HEK293 (cell line): ENCODE measurements around the gene FBLN5.

ENCODE experiments used
- CTCF ChIA-PET: fragments of 350-600 bp; formaldehyde crosslinking; extraction: SDS; loops from one replicate; lab custom pipeline; 2021; ENCODE audit warnings: antibody characterized with exemption; lab: Yijun Ruan, JAX
- POLR2A ChIA-PET: fragments of 300-600 bp; formaldehyde crosslinking; extraction: SDS; loops from one replicate; lab custom pipeline; 2020; ENCODE audit warnings: antibody characterized with exemption, inconsistent platforms; lab: Yijun Ruan, JAX
- H3K27ac ChIP-seq: fragments of 200-500 bp; sonication (Bioruptor generic); 2 replicates; pipeline ENCODE4 v1.5.1; 2014; ENCODE audit warnings: low read depth, low read length, control low read depth, inconsistent platforms; ENCODE audit errors: extremely low read depth
- H3K36me3 ChIP-seq, 2 experiments: fragments of 200-500 bp in 1 of 2; sonication (Bioruptor generic) in 1 of 2; 1 replicate in 1 of 2; 2 replicates in 1 of 2; pipeline ENCODE4 v1.5.1; 2014 to 2017; ENCODE audit warnings: inconsistent platforms in 2 of 2, low read length in 2 of 2; ENCODE audit not compliant: control insufficient read depth in 2 of 2, insufficient read depth in 1 of 2
- H3K4me1 ChIP-seq: fragments of 200-500 bp; sonication (Bioruptor generic); 2 replicates; pipeline ENCODE4 v1.5.1; 2014; ENCODE audit warnings: mild to moderate bottlenecking, low read length, inconsistent platforms; ENCODE audit not compliant: control insufficient read depth, insufficient read depth
- H3K4me3 ChIP-seq: 2 replicates; pipeline ENCODE4 v1.5.1; 2011; ENCODE audit warnings: low read depth, mild to moderate bottlenecking, control low read depth, low read length, moderate library complexity
- H3K9me3 ChIP-seq: fragments of 200-500 bp; sonication (Bioruptor generic); 2 replicates; pipeline ENCODE4 v1.5.1; 2014; ENCODE audit warnings: low read depth, low read length, inconsistent platforms; ENCODE audit not compliant: control insufficient read depth, insufficient read depth
- BCL11A ChIP-seq: fragments of 450-650 bp; formaldehyde crosslinking; IDR thresholded peaks from 2 replicates; pipeline ENCODE4 v1.5.1; 2016; ENCODE audit warnings: low read depth, missing biosample characterization, missing genetic modification characterization
- EGR2 ChIP-seq: fragments of 450-650 bp; formaldehyde crosslinking; IDR thresholded peaks from 2 replicates; pipeline ENCODE4 v1.5.1; 2016; ENCODE audit warnings: low read depth, missing biosample characterization, missing genetic modification characterization
- FEZF1 ChIP-seq: fragments of 450-650 bp; formaldehyde crosslinking; IDR thresholded peaks from 2 replicates; pipeline ENCODE4 v1.5.1; 2016; ENCODE audit warnings: missing biosample characterization, missing genetic modification characterization
- GLIS1 ChIP-seq: fragments of 450-650 bp; formaldehyde crosslinking; IDR thresholded peaks from 2 replicates; pipeline ENCODE4 v1.5.1; 2016; ENCODE audit warnings: missing biosample characterization, missing genetic modification characterization
- MEIS1 ChIP-seq: sonication (generic); formaldehyde crosslinking; IDR thresholded peaks from 2 replicates; pipeline ENCODE4 v1.8.1; 2022; ENCODE audit warnings: missing genetic modification reagents, mild to moderate bottlenecking, borderline replicate concordance
- OVOL3 ChIP-seq: fragments of 450-650 bp; formaldehyde crosslinking; IDR thresholded peaks from 2 replicates; pipeline ENCODE4 v1.5.1; 2016; ENCODE audit warnings: missing biosample characterization, missing genetic modification characterization
- SCRT1 ChIP-seq: fragments of 450-650 bp; formaldehyde crosslinking; IDR thresholded peaks from 2 replicates; pipeline ENCODE4 v1.5.1; 2016; ENCODE audit warnings: missing biosample characterization, missing genetic modification characterization, borderline replicate concordance
- WT1 ChIP-seq: fragments of 450-650 bp; formaldehyde crosslinking; IDR thresholded peaks from 2 replicates; pipeline ENCODE4 v1.5.1; 2016; ENCODE audit warnings: missing biosample characterization, missing genetic modification characterization
- ZBTB48 ChIP-seq: fragments of 450-650 bp; formaldehyde crosslinking; IDR thresholded peaks from 2 replicates; pipeline ENCODE4 v1.5.1; 2016; ENCODE audit warnings: missing biosample characterization, missing genetic modification characterization
- ZBTB8A ChIP-seq: fragments of 450-650 bp; formaldehyde crosslinking; IDR thresholded peaks from 2 replicates; pipeline ENCODE4 v1.5.1; 2016; ENCODE audit warnings: missing biosample characterization, missing genetic modification characterization
- ZFP69B ChIP-seq: fragments of 450-650 bp; formaldehyde crosslinking; IDR thresholded peaks from 2 replicates; pipeline ENCODE4 v1.5.1; 2016; ENCODE audit warnings: missing biosample characterization, missing genetic modification characterization
- ZNF10 ChIP-seq: fragments of 450-650 bp; formaldehyde crosslinking; IDR thresholded peaks from 2 replicates; pipeline ENCODE4 v1.5.1; 2017; ENCODE audit warnings: missing biosample characterization, missing genetic modification characterization
- ZNF175 ChIP-seq: fragments of 450-650 bp; formaldehyde crosslinking; IDR thresholded peaks from 2 replicates; pipeline ENCODE4 v1.5.1; 2016; ENCODE audit warnings: missing biosample characterization, missing genetic modification characterization
- ZNF202 ChIP-seq: fragments of 450-650 bp; formaldehyde crosslinking; IDR thresholded peaks from 2 replicates; pipeline ENCODE4 v1.5.1; 2016; ENCODE audit warnings: missing biosample characterization, missing genetic modification characterization, borderline replicate concordance
- ZNF292 ChIP-seq: fragments of 450-650 bp; formaldehyde crosslinking; IDR thresholded peaks from 2 replicates; pipeline ENCODE4 v1.5.1; 2016; ENCODE audit warnings: low read depth, missing biosample characterization, missing genetic modification characterization, borderline replicate concordance
- ZNF366 ChIP-seq: fragments of 450-650 bp; formaldehyde crosslinking; conservative IDR thresholded peaks from 2 replicates; pipeline ENCODE4 v1.5.1; 2016; ENCODE audit warnings: missing biosample characterization, missing genetic modification characterization
- ZNF37A ChIP-seq: fragments of 450-650 bp; IDR thresholded peaks from 2 replicates; pipeline ENCODE4 v1.5.1; 2018; ENCODE audit warnings: missing biosample characterization, missing genetic modification characterization
- ZNF416 ChIP-seq: fragments of 450-650 bp; formaldehyde crosslinking; IDR thresholded peaks from 2 replicates; pipeline ENCODE4 v1.5.1; 2016; ENCODE audit warnings: missing biosample characterization, missing genetic modification characterization
- ZNF514 ChIP-seq: fragments of 450-650 bp; formaldehyde crosslinking; IDR thresholded peaks from 2 replicates; pipeline ENCODE4 v1.5.1; 2016; ENCODE audit warnings: missing biosample characterization, missing genetic modification characterization
- ZNF549 ChIP-seq: fragments of 450-650 bp; IDR thresholded peaks from 2 replicates; pipeline ENCODE4 v1.5.1; 2018; ENCODE audit warnings: missing biosample characterization, missing genetic modification characterization, mild to moderate bottlenecking, inconsistent platforms, moderate library complexity
- ZNF610 ChIP-seq: fragments of 450-650 bp; formaldehyde crosslinking; IDR thresholded peaks from 2 replicates; pipeline ENCODE4 v1.5.1; 2016; ENCODE audit warnings: missing biosample characterization, missing genetic modification characterization, borderline replicate concordance
- ZNF629 ChIP-seq: fragments of 450-650 bp; formaldehyde crosslinking; IDR thresholded peaks from 2 replicates; pipeline ENCODE4 v1.5.1; 2017; ENCODE audit warnings: missing biosample characterization, missing genetic modification characterization
- ZNF658 ChIP-seq: fragments of 450-650 bp; formaldehyde crosslinking; IDR thresholded peaks from 2 replicates; pipeline ENCODE4; 2016; ENCODE audit warnings: missing biosample characterization, missing genetic modification characterization
- ZNF664 ChIP-seq: fragments of 450-650 bp; formaldehyde crosslinking; IDR thresholded peaks from 2 replicates; pipeline ENCODE4 v1.5.1; 2016; ENCODE audit warnings: missing biosample characterization, missing genetic modification characterization
- ZNF76 ChIP-seq: fragments of 450-650 bp; formaldehyde crosslinking; IDR thresholded peaks from 2 replicates; pipeline ENCODE4; 2016; ENCODE audit warnings: low read depth, missing biosample characterization, missing genetic modification characterization, borderline replicate concordance
- ZNF768 ChIP-seq: fragments of 450-650 bp; formaldehyde crosslinking; IDR thresholded peaks from 2 replicates; pipeline ENCODE4 v1.5.1; 2018; ENCODE audit warnings: missing biosample characterization, mild to moderate bottlenecking, missing genetic modification characterization
- ZNF792 ChIP-seq: fragments of 450-650 bp; formaldehyde crosslinking; IDR thresholded peaks from 2 replicates; pipeline ENCODE4 v1.5.1; 2016; ENCODE audit warnings: missing biosample characterization, missing genetic modification characterization
- TF ChIP-seq, protein P1 (sequence below): fragments of 450-650 bp; formaldehyde crosslinking; IDR thresholded peaks from 2 replicates; pipeline ENCODE4 v1.5.1; 2016; ENCODE audit warnings: missing biosample characterization, missing genetic modification characterization
- TF ChIP-seq, protein P2 (sequence below): fragments of 450-650 bp; formaldehyde crosslinking; IDR thresholded peaks from 2 replicates; pipeline ENCODE4 v1.5.1; 2016; ENCODE audit warnings: missing biosample characterization, missing genetic modification characterization
- TF ChIP-seq, protein P3 (sequence below): fragments of 450-650 bp; formaldehyde crosslinking; IDR thresholded peaks from 2 replicates; pipeline ENCODE4 v1.5.1; 2017; ENCODE audit warnings: missing biosample characterization, missing genetic modification characterization
- TF ChIP-seq, protein P4 (sequence below): fragments of 450-650 bp; formaldehyde crosslinking; IDR thresholded peaks from 2 replicates; pipeline ENCODE4 v1.5.1; 2016; ENCODE audit warnings: missing biosample characterization, missing genetic modification characterization

The FBLN5 gene

DNA sequence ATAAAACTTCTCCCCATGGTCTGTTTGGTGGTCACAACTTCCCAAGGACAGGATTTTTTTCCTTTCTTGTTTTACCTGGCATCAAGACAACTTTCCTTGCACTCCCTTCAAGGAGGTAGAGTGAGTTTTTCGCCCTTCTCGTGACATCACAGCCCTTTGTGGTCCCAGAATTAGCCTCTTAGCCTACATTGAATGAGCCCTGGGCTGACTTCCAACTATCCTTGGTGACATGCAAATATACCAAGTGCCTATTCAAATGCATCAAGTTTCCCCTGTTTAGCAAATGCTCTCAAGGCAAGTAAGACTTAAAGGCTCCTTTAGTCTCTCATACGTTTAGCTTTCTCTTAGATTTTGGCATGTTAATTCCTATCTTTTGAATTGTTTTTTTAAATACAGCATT, 116.7 kb downstream of the FBLN5 start (continued):
- no peak for TF ChIP-seq ZNF792 (tag by site-specific recombination)
- TF ChIP-seq GLIS1 (tag by site-specific recombination) = peak; percentile 41; the same call in 1 of the 2 replicates
- TF ChIP-seq ZNF76 (tag by site-specific recombination) = no peak
- TF ChIP-seq ZBTB48 (tag by site-specific recombination) = peak; percentile 97
- no peak for TF ChIP-seq ZNF514 (tag by site-specific recombination)
- TF ChIP-seq WT1 (tag by site-specific recombination) = peak; percentile 62
- TF ChIP-seq MEIS1 (CRISPR knock-in tag) = no peak
- TF ChIP-seq, protein P1, sequence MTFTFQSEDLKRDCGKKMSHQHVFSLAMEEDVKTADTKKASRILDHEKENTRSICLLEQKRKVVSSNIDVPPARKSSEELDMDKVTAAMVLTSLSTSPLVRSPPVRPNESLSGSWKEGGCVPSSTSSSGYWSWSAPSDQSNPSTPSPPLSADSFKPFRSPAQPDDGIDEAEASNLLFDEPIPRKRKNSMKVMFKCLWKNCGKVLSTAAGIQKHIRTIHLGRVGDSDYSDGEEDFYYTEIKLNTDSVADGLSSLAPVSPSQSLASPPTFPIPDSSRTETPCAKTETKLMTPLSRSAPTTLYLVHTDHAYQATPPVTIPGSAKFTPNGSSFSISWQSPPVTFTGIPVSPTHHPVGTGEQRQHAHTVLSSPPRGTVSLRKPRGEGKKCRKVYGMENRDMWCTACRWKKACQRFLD (tag by site-specific recombination) = no peak
- no peak for TF ChIP-seq ZNF610 (tag by site-specific recombination)
- TF ChIP-seq ZNF664 (tag by site-specific recombination) = no peak
- TF ChIP-seq ZNF10 (tag by site-specific recombination) = no peak
- TF ChIP-seq, protein P2, sequence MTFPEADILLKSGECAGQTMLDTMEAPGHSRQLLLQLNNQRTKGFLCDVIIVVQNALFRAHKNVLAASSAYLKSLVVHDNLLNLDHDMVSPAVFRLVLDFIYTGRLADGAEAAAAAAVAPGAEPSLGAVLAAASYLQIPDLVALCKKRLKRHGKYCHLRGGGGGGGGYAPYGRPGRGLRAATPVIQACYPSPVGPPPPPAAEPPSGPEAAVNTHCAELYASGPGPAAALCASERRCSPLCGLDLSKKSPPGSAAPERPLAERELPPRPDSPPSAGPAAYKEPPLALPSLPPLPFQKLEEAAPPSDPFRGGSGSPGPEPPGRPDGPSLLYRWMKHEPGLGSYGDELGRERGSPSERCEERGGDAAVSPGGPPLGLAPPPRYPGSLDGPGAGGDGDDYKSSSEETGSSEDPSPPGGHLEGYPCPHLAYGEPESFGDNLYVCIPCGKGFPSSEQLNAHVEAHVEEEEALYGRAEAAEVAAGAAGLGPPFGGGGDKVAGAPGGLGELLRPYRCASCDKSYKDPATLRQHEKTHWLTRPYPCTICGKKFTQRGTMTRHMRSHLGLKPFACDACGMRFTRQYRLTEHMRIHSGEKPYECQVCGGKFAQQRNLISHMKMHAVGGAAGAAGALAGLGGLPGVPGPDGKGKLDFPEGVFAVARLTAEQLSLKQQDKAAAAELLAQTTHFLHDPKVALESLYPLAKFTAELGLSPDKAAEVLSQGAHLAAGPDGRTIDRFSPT = no peak

DNA sequence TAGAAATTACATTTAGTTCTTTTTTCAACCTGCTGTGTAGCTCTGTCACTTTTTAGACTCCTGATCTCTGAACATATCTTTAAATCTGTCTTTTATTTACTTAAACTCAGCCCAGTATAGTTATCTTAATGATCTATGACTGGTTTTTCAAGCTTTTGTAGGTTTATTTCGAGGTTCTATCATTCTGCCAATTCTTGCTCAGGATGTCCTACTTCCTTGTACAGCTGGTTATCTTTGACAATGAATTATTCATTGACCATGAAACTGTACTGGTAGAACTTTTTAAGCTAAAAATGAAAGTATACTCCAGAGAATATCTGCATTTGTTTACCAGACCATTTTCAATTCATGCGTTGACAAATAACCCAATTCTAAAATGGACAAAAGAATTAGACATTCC, 118.0 kb downstream of the FBLN5 start:
- H3K9me3 ChIP-seq = no peaks in the 10 kb centered on the region; the same call in 1 of the 2 replicates
- H3K27ac ChIP-seq = no peak overlapping the region
- ChIA-PET CTCF (interaction anchor here (0.7 kb wide), 1 partner anchor 697 kb away, joined by 3 read pairs; no protein-coding TSS in a partner anchor), POLR2A (no interaction called here)
- H3K4me3 ChIP-seq = no peak overlapping the region
- TF ChIP-seq EGR2 (tag by site-specific recombination) = no peak
- no peak for TF ChIP-seq BCL11A
- no peak for TF ChIP-seq ZBTB8A (tag by site-specific recombination)
- TF ChIP-seq ZNF366 (tag by site-specific recombination) = no peak
- no peak for TF ChIP-seq ZNF175 (tag by site-specific recombination)
- TF ChIP-seq, protein P3, sequence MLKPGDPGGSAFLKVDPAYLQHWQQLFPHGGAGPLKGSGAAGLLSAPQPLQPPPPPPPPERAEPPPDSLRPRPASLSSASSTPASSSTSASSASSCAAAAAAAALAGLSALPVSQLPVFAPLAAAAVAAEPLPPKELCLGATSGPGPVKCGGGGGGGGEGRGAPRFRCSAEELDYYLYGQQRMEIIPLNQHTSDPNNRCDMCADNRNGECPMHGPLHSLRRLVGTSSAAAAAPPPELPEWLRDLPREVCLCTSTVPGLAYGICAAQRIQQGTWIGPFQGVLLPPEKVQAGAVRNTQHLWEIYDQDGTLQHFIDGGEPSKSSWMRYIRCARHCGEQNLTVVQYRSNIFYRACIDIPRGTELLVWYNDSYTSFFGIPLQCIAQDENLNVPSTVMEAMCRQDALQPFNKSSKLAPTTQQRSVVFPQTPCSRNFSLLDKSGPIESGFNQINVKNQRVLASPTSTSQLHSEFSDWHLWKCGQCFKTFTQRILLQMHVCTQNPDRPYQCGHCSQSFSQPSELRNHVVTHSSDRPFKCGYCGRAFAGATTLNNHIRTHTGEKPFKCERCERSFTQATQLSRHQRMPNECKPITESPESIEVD (tag by site-specific recombination) = peak; percentile 38; the same call in 1 of the 2 replicates
- no peak for TF ChIP-seq ZNF768 (tag by site-specific recombination)
- H3K4me1 ChIP-seq = peaks cover 16% of the 10 kb centered on the region
- no peaks in the 10 kb centered on the region for H3K36me3 ChIP-seq

DNA sequence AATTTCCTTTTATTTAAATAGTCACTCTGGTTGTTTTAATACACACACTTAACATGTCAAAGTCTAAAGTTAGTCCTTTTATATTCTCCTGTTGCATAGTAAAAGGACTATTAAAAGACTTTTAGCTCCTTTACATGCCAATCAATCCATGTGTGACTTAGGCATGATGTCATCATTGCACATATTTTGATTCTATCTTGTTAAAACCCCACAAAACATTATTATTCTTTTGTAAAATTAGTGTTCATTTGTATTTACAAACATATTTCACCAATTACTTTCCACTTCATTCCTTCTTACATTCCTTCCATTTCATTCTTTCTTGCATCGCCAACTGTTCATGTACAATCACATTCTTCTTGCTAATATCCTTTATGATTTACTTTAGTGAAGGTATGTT, 119.7 kb downstream of the FBLN5 start:
- Histone ChIP-seq H3K4me3 (no peak overlapping the region), H3K4me1 (peaks cover 16% of the 10 kb centered on the region), H3K36me3 (no peaks in the 10 kb centered on the region), H3K9me3 (no peaks in the 10 kb centered on the region; the same call in 1 of the 2 replicates), H3K27ac (no peak overlapping the region)
- CTCF ChIA-PET = interaction anchor here (0.7 kb wide), 1 partner anchor 178 kb away, joined by 3 read pairs; no protein-coding TSS in a partner anchor
- POLR2A ChIA-PET = no interaction called here
- TF ChIP-seq ZFP69B (tag by site-specific recombination) (no peak), ZNF37A (tag by site-specific recombination) (no peak), ZNF292 (tag by site-specific recombination) (no peak), ZNF658 (tag by site-specific recombination) (no peak), ZNF202 (tag by site-specific recombination) (no peak), SCRT1 (tag by site-specific recombination) (no peak), ZNF416 (tag by site-specific recombination) (no peak), OVOL3 (tag by site-specific recombination) (no peak), FEZF1 (tag by site-specific recombination) (no peak), ZNF629 (peak; percentile 28; the same call in 1 of the 2 replicates), ZNF549 (tag by site-specific recombination) (no peak)
- TF ChIP-seq, protein P4, sequence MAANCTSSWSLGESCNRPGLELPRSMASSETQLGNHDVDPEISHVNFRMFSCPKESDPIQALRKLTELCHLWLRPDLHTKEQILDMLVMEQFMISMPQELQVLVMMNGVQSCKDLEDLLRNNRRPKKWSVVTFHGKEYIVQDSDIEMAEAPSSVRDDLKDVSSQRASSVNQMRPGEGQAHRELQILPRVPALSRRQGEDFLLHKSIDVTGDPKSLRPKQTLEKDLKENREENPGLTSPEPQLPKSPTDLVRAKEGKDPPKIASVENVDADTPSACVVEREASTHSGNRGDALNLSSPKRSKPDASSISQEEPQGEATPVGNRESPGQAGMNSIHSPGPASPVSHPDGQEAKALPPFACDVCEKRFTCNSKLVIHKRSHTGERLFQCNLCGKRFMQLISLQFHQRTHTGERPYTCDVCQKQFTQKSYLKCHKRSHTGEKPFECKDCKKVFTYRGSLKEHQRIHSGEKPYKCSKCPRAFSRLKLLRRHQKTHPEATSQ (tag by site-specific recombination) = no peak
